Mesenchymal stem cell (in vitro differentiated cells and primary cell): Measurements from ENCODE around the gene TMEM100.

Source experiments
- DNase-seq: peaks from one replicate; pipeline ENCODE4 v3.0.0-alpha.2; 2013
- H2AFZ ChIP-seq: one replicate; pipeline ENCODE4 v1.6.1; 2013; ENCODE audit warnings: low read depth, mild to moderate bottlenecking, control low read depth, inconsistent platforms, low read length, moderate library complexity
- H2AK5ac ChIP-seq: 2 replicates; pipeline ENCODE4 v1.6.1; 2013; ENCODE audit warnings: low read length, moderate library complexity, mild to moderate bottlenecking, inconsistent platforms; ENCODE audit not compliant: severe bottlenecking
- H2BK120ac ChIP-seq: one replicate; pipeline ENCODE4 v1.6.1; 2013; ENCODE audit warnings: low read depth, mild to moderate bottlenecking, inconsistent platforms, low read length, moderate library complexity
- H2BK12ac ChIP-seq, 2 experiments: one replicate each; pipeline ENCODE4 v1.6.1; 2013; ENCODE audit warnings: inconsistent platforms in 2 of 2, low read length in 2 of 2, mild to moderate bottlenecking in 2 of 2, moderate library complexity in 2 of 2, control low read depth in 1 of 2
- H2BK15ac ChIP-seq: one replicate; pipeline ENCODE4 v1.6.1; 2013; ENCODE audit warnings: mild to moderate bottlenecking, low read depth, inconsistent platforms; ENCODE audit not compliant: poor library complexity, severe bottlenecking
- H2BK5ac ChIP-seq: 2 replicates; pipeline ENCODE4 v1.6.1; 2013; ENCODE audit warnings: low read depth, mild to moderate bottlenecking, low read length, control low read depth, inconsistent platforms; ENCODE audit not compliant: poor library complexity, severe bottlenecking
- H3K14ac ChIP-seq, 2 experiments: one replicate each; pipeline ENCODE4 v1.6.1; 2013; ENCODE audit warnings: inconsistent platforms in 2 of 2, low read length in 2 of 2, control low read depth in 1 of 2, mild to moderate bottlenecking in 1 of 2, moderate library complexity in 1 of 2
- H3K18ac ChIP-seq, 2 experiments: one replicate each; pipeline ENCODE4 v1.6.1; 2013; ENCODE audit warnings: inconsistent platforms in 2 of 2, low read length in 2 of 2, control low read depth in 1 of 2, low read depth in 1 of 2, mild to moderate bottlenecking in 1 of 2
- H3K23ac ChIP-seq, 2 experiments: one replicate each; pipeline ENCODE4 v1.6.1; 2013; ENCODE audit warnings: inconsistent platforms in 2 of 2, low read length in 2 of 2, mild to moderate bottlenecking in 2 of 2, moderate library complexity in 2 of 2, control low read depth in 1 of 2
- H3K27ac ChIP-seq: 2 replicates; pipeline ENCODE4 v1.5.1; 2013; ENCODE audit warnings: mild to moderate bottlenecking, moderate library complexity, low read length, control low read depth, inconsistent platforms; ENCODE audit not compliant: poor library complexity, severe bottlenecking
- H3K27me3 ChIP-seq, 2 experiments: 2 replicates each; pipeline versions ENCODE4 v1.6.1 to v1.7.0; 2013; ENCODE audit warnings: low read length in 2 of 2, mild to moderate bottlenecking in 2 of 2, moderate library complexity in 2 of 2, control low read depth in 1 of 2, inconsistent platforms in 1 of 2; ENCODE audit not compliant: control insufficient read depth in 1 of 2, insufficient read depth in 1 of 2
- H3K36me3 ChIP-seq, 2 experiments: 2 replicates each; pipeline versions ENCODE4 v1.6.1 to v1.7.0; 2013; ENCODE audit warnings: low read length in 2 of 2, control low read depth in 1 of 2, inconsistent platforms in 1 of 2, low read depth in 1 of 2, mild to moderate bottlenecking in 1 of 2; ENCODE audit not compliant: insufficient read depth in 2 of 2, control insufficient read depth in 1 of 2
- H3K4ac ChIP-seq, 2 experiments: one replicate each; pipeline ENCODE4 v1.6.1; 2013; ENCODE audit warnings: inconsistent platforms in 2 of 2, low read length in 2 of 2, mild to moderate bottlenecking in 2 of 2, moderate library complexity in 2 of 2, control low read depth in 1 of 2, low read depth in 1 of 2
- H3K4me1 ChIP-seq: 2 replicates; pipeline ENCODE4 v1.6.1; 2013; ENCODE audit warnings: low read depth, low read length, control low read depth; ENCODE audit not compliant: control insufficient read depth, insufficient read depth
- H3K4me2 ChIP-seq: 2 replicates; pipeline ENCODE4 v1.6.1; 2013; ENCODE audit warnings: low read length, mild to moderate bottlenecking, inconsistent platforms; ENCODE audit not compliant: poor library complexity, severe bottlenecking
- H3K4me3 ChIP-seq, 2 experiments: 2 replicates each; pipeline versions ENCODE4 v1.5.1 to v1.7.0; 2013; ENCODE audit warnings: low read length in 2 of 2, mild to moderate bottlenecking in 2 of 2, control low read depth in 1 of 2, low read depth in 1 of 2; ENCODE audit not compliant: insufficient read depth in 1 of 2
- H3K79me1 ChIP-seq: replicated peaks from 2 replicates; pipeline ENCODE4 v1.6.1; 2013; ENCODE audit warnings: mild to moderate bottlenecking, control low read depth, low read length, inconsistent platforms; ENCODE audit not compliant: poor library complexity, severe bottlenecking
- H3K9ac ChIP-seq: 2 replicates; pipeline ENCODE4 v1.7.0; 2013; ENCODE audit warnings: mild to moderate bottlenecking, low read length, moderate library complexity
- H3K9me3 ChIP-seq: 2 replicates; pipeline ENCODE4 v1.7.0; 2013; ENCODE audit warnings: mild to moderate bottlenecking, low read length; ENCODE audit not compliant: control insufficient read depth
- H4K8ac ChIP-seq: one replicate; pipeline ENCODE4 v1.6.1; 2013; ENCODE audit warnings: inconsistent platforms, mild to moderate bottlenecking, low read length, moderate library complexity
- H4K91ac ChIP-seq: one replicate; pipeline ENCODE4 v1.6.1; 2013; ENCODE audit warnings: mild to moderate bottlenecking, low read length, inconsistent platforms
- WGBS: methylation state at CpG from one replicate; pipeline ENCODE4 v1.1.7; 2013; ENCODE audit warnings: mixed read lengths; 5-methylcytosine and 5-hydroxymethylcytosine counted together

The TMEM100 gene

DNA sequence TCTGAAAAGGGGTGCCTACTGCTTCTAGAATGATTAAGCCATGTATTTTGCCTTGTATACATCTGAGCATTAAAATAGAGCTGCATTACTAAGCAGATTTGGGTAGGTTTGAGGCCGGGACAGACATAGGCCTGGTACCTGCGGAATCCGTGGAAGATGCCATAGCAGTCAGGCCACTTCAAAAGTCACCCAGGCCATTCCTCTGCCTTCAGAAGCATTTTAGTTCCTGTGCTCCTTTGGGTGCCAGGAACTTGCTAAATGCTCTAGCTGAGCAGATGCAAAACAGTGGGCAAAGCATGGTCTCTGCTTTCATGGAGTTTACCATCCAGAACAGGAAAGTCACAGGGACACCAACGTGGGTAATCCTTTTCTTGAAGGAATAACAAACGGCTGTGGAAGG, 5.7 kb upstream of the TMEM100 start:
- H3K18ac ChIP-seq = peak overlapping the region; percentile 75 to 87
- H3K4me3 ChIP-seq = no peak overlapping the region
- H3K27ac ChIP-seq = no peak overlapping the region
- peak overlapping the region; percentile 85 to 91 for H3K4ac ChIP-seq
- H3K4me2 ChIP-seq = no peak overlapping the region
- H3K23ac ChIP-seq = no peak overlapping the region
- peak overlapping the region; percentile 54 for H2BK120ac ChIP-seq
- H2BK15ac ChIP-seq = no peak overlapping the region
- H3K79me1 ChIP-seq = no peaks in the 10 kb centered on the region
- H3K27me3 ChIP-seq = peaks cover 0 to 32% of the 10 kb centered on the region in 2 experiments
- peak overlapping the region in 1 of 2 experiments; percentile 35 for H3K14ac ChIP-seq
- no peak overlapping the region for H2AK5ac ChIP-seq
- DNase-seq = no peak
- no peak overlapping the region for H2BK5ac ChIP-seq
- no peaks in the 10 kb centered on the region for H3K36me3 ChIP-seq
- peaks cover 2% of the 10 kb centered on the region for H3K4me1 ChIP-seq
- H3K9ac ChIP-seq = no peak overlapping the region
- H2AFZ ChIP-seq = no peak overlapping the region
- H4K91ac ChIP-seq = peak overlapping the region; percentile 85
- H2BK12ac ChIP-seq = peak overlapping the region; percentile 75 to 95
- no peaks in the 10 kb centered on the region for H3K9me3 ChIP-seq
- peak overlapping the region; percentile 71 for H4K8ac ChIP-seq
- 74% methylated on average over 5 of the region's 5 CpGs for WGBS

DNA sequence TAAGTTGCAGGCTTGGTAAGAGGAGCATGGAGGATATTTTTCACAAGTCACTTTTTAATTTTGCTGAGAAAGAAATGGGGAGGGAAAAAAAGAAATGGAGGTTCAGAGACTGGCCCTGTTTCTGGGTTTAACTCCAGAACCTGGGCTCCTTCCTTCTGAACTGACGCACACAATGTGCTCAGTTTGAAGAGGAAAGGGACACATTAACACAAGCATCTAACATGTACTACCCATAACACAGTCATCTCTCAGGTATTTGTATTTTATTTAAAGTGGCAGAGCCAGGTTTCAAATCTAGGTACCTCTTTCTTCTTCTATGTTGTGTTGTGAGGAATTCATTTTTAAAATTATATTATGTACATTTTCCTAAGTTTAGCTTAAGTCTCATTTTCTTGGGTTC, 5.3 kb upstream of the TMEM100 start:
- no CpG with 5 or more reads among the region's 1 CpG for WGBS
- Histone ChIP-seq H3K27ac (no peak overlapping the region), H3K9me3 (no peaks in the 10 kb centered on the region), H4K8ac (no peak overlapping the region), H3K4me2 (no peak overlapping the region), H2AFZ (no peak overlapping the region), H4K91ac (no peak overlapping the region), H3K36me3 (no peaks in the 10 kb centered on the region), H2BK120ac (no peak overlapping the region), H2AK5ac (no peak overlapping the region), H3K79me1 (no peaks in the 10 kb centered on the region), H3K27me3 (peaks cover 0 to 37% of the 10 kb centered on the region in 2 experiments), H3K18ac (no peak overlapping the region), H3K4me1 (peaks cover 2% of the 10 kb centered on the region), H2BK15ac (no peak overlapping the region), H3K4ac (peak overlapping the region in 1 of 2 experiments; percentile 33), H2BK5ac (no peak overlapping the region), H2BK12ac (peak overlapping the region in 1 of 2 experiments; percentile 40), H3K23ac (no peak overlapping the region), H3K9ac (no peak overlapping the region), H3K14ac (no peak overlapping the region), H3K4me3 (no peak overlapping the region)
- no peak for DNase-seq

DNA sequence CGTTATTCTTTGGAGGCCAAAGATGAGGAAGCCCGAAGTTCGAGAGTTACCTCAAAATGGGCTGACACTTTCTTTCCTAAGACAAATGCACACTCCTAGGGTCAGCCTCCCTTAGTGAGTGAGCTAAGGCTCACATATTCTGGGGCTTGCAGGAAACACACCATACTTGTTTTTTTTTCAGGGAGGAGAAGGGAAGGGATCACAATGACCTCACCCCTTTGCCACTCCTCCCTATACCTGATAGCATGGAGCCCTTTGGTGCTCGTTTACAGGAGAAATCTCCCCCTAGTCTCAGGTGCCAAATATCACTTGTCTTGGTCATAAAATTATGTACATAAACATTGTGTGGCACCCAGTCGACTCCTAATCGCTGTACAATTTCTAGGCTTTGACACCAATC, 4.6 kb upstream of the TMEM100 start:
- H3K27me3 ChIP-seq = peaks cover 0 to 43% of the 10 kb centered on the region in 2 experiments
- no peak overlapping the region for H3K4me2 ChIP-seq
- peaks cover 2% of the 10 kb centered on the region for H3K4me1 ChIP-seq
- no peak overlapping the region for H2AFZ ChIP-seq
- WGBS = 93% methylated on average over 6 of the region's 6 CpGs
- H4K8ac ChIP-seq = no peak overlapping the region
- no peak overlapping the region for H2AK5ac ChIP-seq
- no peaks in the 10 kb centered on the region for H3K9me3 ChIP-seq
- no peak overlapping the region for H4K91ac ChIP-seq
- H2BK15ac ChIP-seq = no peak overlapping the region
- H2BK5ac ChIP-seq = no peak overlapping the region
- peak overlapping the region; percentile 10 for H3K9ac ChIP-seq
- H3K27ac ChIP-seq = no peak overlapping the region
- H3K4ac ChIP-seq = no peak overlapping the region
- H3K18ac ChIP-seq = peak overlapping the region; percentile 66 to 75
- no peak overlapping the region for H2BK120ac ChIP-seq
- H3K23ac ChIP-seq = no peak overlapping the region
- no peak overlapping the region for H3K4me3 ChIP-seq
- H2BK12ac ChIP-seq = peak overlapping the region; percentile 71 to 80
- H3K36me3 ChIP-seq = no peaks in the 10 kb centered on the region
- H3K79me1 ChIP-seq = no peaks in the 10 kb centered on the region
- no peak for DNase-seq
- no peak overlapping the region for H3K14ac ChIP-seq

DNA sequence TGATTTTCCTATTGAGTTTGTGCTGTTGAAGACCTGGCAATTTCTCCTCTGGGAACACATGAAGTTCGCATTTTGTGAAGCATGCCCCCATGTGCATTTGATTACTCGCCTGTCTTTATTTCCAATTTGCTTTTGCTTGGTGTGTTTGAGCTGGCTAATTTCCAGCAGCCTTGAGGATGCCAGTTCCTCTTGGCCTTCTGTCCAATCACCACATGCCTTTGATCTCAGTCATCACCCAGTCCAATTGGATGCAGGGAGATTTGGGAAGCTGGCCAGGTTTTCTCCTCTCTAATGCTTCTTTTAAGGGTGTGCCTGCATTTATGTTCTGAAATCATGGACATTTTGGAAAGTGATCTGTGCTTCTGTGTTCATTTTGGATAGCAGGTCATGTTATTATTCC, 3.8 kb upstream of the TMEM100 start:
- no peak overlapping the region for H2AFZ ChIP-seq
- 83% methylated on average over 2 of the region's 2 CpGs for WGBS

More for the DNA sequence above, 3.8 kb upstream of the TMEM100 start:
- Histone ChIP-seq H4K91ac (no peak overlapping the region), H2BK15ac (no peak overlapping the region), H3K23ac (no peak overlapping the region), H2AK5ac (no peak overlapping the region), H2BK120ac (no peak overlapping the region), H3K18ac (peak overlapping the region in 1 of 2 experiments; percentile 74), H3K4ac (peak overlapping the region in 1 of 2 experiments; percentile 10), H2BK5ac (no peak overlapping the region), H3K27me3 (peaks cover 0 to 42% of the 10 kb centered on the region in 2 experiments), H4K8ac (no peak overlapping the region), H3K79me1 (no peaks in the 10 kb centered on the region), H3K4me1 (no peaks in the 10 kb centered on the region), H3K27ac (no peak overlapping the region), H3K4me3 (peak overlapping the region in 1 of 2 experiments; percentile 22), H2BK12ac (peak overlapping the region; percentile 32 to 33), H3K4me2 (no peak overlapping the region), H3K36me3 (no peaks in the 10 kb centered on the region), H3K9ac (peak overlapping the region; percentile 15), H3K14ac (no peak overlapping the region), H3K9me3 (no peaks in the 10 kb centered on the region)
- peak; percentile 54 for DNase-seq
